ENCODE data around the gene WASHC1.
"Not testable (repeated sequence)": the region's sequence is repeated elsewhere in the genome, so short reads cannot be mapped to it uniquely, and the experiment has no call there.

Gene WASHC1

GRCh38 chr9:14129-14809 lies 15.0 kb downstream of the WASHC1 start:
- DNase-seq, result not testable (repeated sequence)

DNA sequence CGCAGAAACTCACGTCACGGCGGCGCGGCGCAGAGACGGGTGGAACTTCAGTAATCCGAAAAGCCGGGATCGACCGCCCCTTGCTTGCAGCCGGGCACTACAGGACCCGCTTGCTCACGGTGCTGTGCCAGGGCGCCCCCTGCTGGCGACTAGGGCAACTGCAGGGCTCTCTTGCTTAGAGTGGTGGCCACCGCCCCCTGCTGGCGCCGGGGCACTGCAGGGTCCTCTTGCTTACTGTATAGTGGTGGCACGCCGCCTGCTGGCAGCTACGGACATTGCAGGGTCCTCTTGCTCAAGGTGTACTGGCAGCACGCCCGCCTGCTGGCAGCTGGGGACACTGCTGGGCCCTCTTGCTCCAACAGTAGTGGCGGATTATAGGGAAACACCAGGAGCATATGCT lies 18.1 kb downstream of the WASHC1 start:
- peak; percentile 46 to 52 for DNase-seq

- not testable (repeated sequence) for DNase-seq
Observed at GRCh38 chr9:10653-11053, 18.6 kb downstream of the WASHC1 start.

GRCh38 chr9:10207-10606 lies 19.0 kb downstream of the WASHC1 start:
- DNase-seq, result not testable (repeated sequence)

Measured in activated CD4-positive, alpha-beta T cell treated with anti-CD3 and anti-CD28 coated beads, Interleukin-2, amount 50 U/mL, for 4 hours (primary cell).